Fibroblast of pulmonary artery (primary cell): ENCODE measurements around the gene SPDYE8.
"Not testable (repeated sequence)": the region's sequence is repeated elsewhere in the genome, so short reads cannot be mapped to it uniquely, and the experiment has no call there.

Experiments used
- DNase-seq: peaks from one replicate; pipeline ENCODE4 v3.0.0-alpha.2; 2010; ENCODE audit warnings: low read depth
- H3K4me3 ChIP-seq: replicated peaks from 2 replicates; pipeline ENCODE4 v1.5.1; 2011; ENCODE audit warnings: low read depth, mild to moderate bottlenecking, control low read depth, low read length, moderate library complexity

SPDYE8 gene

DNA sequence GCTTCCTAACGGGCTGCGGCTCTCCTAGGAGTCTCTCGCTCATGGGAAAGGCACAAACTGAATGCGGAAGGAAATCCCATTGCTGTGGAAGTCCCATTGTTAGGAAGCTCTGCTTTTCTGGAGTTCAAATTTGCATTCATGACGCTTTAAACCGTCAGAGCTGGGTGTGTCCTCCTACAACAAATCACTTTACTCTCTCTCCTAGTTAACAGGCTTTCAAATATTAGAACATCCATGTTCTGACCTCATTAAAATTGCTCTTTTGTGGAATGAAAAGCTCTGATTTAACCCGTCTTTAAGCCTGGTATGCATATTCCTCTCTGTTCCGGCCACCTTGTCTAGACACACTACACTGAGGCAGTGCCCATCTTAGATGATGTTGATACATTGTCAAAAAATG, at the start of gene SPDYE8:
SPDYE8 (minus strand) TSS at position 101 of the 400 bp plus-strand sequence. CDS start 1,800 bp downstream, outside the sequence.
- not testable (repeated sequence) for H3K4me3 ChIP-seq, DNase-seq

GRCh38 chr7:73057811-73058210, 28.2 kb upstream of the SPDYE8 start, which contains the start of gene SPDYE11:
Gene SPDYE11, minus strand, starts transcription at chr7:73057911. Its CDS starts 1,800 bp downstream, at chr7:73056111.
- not testable (repeated sequence) for DNase-seq, H3K4me3 ChIP-seq

GRCh38 chr7:73006491-73006890, 23.1 kb downstream of the SPDYE8 start:
- peak overlapping the region; percentile 53 for H3K4me3 ChIP-seq
- DNase-seq: peak; percentile 0

DNA sequence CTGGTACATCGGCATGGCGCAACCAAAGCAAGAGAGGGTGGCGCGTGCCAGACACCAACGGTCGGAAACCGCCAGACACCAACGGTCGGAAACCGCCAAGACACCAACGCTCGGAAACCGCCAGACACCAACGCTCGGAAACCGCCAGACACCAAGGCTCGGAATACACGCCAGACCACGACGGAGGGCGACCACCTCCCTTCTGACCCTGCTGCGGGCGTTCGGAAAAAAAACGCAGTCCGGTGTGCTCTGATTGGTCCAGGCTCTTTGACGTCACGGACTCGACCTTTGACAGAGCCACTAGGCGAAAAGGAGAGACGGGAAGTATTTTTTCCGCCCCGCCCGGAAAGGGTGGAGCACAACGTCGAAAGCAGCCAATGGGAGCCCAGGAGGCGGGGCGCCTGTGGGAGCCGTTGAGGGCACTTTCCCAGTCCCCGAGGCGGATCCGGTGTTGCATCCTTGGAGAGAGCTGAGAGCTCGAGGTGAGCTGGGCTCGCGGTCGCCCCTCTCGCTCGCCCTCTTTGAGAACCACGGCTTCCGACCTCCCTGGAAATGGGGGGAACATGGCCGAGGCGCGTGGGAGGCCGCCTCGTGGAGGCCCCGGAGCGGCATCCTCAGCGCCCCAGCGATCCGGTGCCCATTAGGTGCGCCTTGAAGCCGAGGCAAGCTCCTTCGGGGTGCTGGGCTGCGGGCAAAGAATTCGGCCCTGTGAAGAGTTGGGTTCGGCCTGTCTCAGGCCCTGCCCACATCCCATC, 23.7 kb downstream of the SPDYE8 start:
- peak; percentile 82 for DNase-seq
- peak overlapping the region; percentile 64 for H3K4me3 ChIP-seq

GRCh38 chr7:73005356-73005692, 24.2 kb downstream of the SPDYE8 start:
- DNase-seq: not testable (repeated sequence)
- peak overlapping the region; percentile 64 for H3K4me3 ChIP-seq

GRCh38 chr7:72997887-72998468, 31.6 kb downstream of the SPDYE8 start:
- DNase-seq, H3K4me3 ChIP-seq: not testable (repeated sequence)

GRCh38 chr7:72997447-72997846, 32.1 kb downstream of the SPDYE8 start:
- DNase-seq, H3K4me3 ChIP-seq: not testable (repeated sequence)

- H3K4me3 ChIP-seq, DNase-seq: not testable (repeated sequence)
Measured at GRCh38 chr7:72995484-72995883, 34.1 kb downstream of the SPDYE8 start.

- not testable (repeated sequence) for H3K4me3 ChIP-seq, DNase-seq
Measured at GRCh38 chr7:72990146-72990913, 39.2 kb downstream of the SPDYE8 start.

DNA sequence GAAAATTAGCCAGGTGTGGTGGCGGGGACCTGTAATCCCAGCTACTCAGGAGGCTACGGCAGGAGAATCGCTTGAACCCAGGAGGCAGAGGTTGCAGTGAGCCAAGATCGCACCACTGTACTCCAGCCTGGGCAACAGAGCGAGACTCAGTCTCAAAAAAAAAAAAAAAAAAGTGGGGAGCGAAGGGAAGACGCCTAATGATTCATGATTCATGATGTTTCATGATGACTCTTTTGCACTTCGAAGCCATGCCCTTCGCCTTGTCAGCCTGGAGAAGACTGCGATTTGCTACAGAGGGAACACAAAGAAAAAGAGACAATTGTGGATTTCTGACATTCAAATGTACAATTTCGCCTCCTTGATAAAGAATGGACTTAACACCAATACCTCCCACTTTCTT, 47.5 kb downstream of the SPDYE8 start:
- DNase-seq, H3K4me3 ChIP-seq: not testable (repeated sequence)

DNA sequence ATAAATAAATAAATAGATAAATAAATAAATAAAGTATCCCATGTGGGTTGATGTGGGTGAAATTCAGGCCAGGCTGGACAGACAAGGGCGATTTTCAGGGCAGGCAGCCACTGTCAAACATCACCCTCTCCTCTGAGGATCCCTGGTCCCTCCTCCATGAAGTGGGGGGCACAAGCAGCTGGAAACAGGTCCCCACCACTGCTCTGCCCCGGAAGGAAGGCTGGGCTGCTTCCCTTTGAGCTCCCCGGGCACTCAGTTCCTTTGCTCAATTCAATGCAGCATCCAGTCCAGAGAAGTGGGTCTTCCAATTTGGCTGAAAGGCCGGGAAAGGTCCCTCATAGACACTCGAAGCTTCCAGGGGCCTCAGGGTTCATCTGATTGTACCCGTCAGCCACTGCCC, 49.2 kb downstream of the SPDYE8 start:
- DNase-seq, H3K4me3 ChIP-seq: not testable (repeated sequence)

DNA sequence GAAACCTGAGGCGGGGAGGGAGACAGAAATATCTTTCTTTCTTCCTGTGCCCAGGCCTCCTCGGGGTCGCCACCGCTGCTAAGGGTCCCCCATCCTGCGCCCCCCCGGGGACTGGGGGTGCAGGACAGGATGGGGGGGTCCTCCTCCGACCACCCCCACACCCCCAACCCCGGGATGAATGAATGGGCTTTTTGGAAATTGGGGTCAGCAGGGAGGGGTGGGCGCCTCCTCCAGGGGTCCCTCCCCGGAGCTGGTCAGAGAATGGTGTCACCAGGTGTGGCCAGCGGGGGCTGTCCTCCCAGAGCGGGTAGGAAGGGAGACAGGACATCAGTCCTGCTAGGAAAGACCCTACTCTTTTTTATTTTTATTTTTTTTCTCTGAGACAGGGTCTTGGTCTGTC, 53.1 kb downstream of the SPDYE8 start:
- DNase-seq, H3K4me3 ChIP-seq: not testable (repeated sequence)

DNA sequence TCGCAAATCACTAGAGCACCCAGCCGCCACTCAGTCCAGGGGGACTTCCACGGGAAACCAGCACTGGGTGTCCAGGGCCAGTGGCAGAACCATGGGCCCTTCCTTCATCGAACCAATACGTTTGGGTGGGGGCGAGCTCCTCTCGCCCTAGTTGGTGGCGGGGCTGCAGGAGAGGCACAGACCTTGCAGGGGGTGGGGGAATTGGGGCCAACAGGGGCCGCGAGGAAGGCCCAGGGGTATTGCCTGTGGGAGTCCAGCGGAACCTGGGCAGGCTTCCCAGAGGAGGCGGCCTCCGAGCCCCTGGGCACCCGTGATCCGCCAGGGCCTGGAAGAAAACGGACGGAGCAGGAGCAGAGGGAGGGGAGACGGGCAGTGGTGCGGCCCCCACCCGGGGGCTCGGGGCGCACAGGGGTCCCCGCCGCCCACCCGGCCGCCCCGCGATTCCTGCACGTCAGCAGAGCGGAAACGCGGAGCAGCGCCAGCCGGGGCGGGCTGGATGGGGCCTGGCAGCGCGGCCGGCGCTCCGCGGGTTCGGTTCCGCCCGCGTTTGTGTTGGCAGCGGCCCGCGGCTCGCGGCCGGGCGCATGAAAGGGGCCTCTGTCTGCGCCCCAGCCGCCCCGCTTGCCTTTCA, 53.8 kb downstream of the SPDYE8 start:
- DNase-seq, H3K4me3 ChIP-seq: not testable (repeated sequence)

DNA sequence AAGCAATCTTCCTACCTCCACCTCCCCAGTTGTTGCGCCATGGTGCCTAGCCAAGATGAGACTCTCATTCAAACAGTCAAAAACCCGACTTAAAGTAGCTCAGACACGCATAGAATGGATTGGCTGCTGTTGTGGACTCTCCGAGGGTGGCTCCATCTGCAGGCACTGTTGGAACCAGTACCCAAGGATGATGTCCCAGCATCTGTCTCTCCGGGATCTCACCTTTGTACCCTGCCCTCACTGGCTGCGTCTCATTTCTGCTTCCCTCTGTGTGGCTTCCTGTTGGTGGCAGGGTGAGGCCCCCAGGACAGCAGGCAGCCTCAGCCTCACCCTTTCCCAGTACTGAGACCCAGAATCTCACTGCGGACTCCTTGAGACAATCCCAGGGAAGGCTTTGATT, 54.8 kb downstream of the SPDYE8 start:
- not testable (repeated sequence) for DNase-seq, H3K4me3 ChIP-seq

DNA sequence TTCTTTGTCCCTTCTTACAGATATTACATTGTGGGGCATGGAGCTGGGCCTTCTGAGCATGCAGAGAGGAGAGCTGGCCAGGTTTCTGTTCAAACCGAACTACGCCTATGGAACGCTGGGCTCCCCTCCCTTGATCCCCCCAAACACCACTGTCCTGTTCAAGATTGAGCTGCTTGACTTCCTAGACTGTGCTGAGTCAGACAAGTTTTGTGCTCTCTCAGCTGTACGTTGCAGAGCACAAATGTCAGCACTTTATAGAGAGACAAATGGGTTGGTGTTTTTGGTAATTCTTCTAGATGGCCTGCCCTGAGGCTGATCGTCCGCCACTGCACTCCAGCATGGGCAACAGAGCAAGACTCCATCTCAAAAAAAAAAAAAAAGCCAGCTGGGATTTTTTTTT, 58.1 kb downstream of the SPDYE8 start:
- not testable (repeated sequence) for H3K4me3 ChIP-seq, DNase-seq
